PC-9 (cell line): ENCODE results near the gene EQTN. TPM values are rescaled to one million over a fixed set of nuclear protein-coding genes. Genes with fewer than 3 reads are reported as not detected.

Experiments
- BruUV-seq: library from RNA; stranded (reverse); fragments of 400-500 nt; replicated peaks from 2 replicates; lab custom pipeline; 2021; lab: Mats Ljungman, UMichigan
- CTCF ChIA-PET: fragments of 300-600 bp; sonication (Branson Sonifier 250); formaldehyde crosslinking; loops from one replicate; lab custom pipeline; 2022; ENCODE audit warnings: antibody characterized with exemption; lab: Charles Lee
- POLR2A ChIA-PET: fragments of 300-600 bp; sonication (Branson Sonifier 250); formaldehyde crosslinking; loops from one replicate; lab custom pipeline; 2022; ENCODE audit warnings: antibody characterized with exemption; ENCODE audit not compliant: unreplicated experiment; lab: Charles Lee
- DNase-seq, 2 experiments: peaks; one replicate each; pipeline versions ENCODE4 v3.0.0 to v3.0.0-alpha.2; 2015 to 2022; ENCODE audit warnings: mixed read lengths in 1 of 2
- H2AFZ ChIP-seq: fragments of 200-600 bp; sonication (generic); 2 replicates; pipeline ENCODE4 v1.8.1; 2017; ENCODE audit warnings: antibody characterized with exemption
- H3F3A ChIP-seq: fragments of 200-600 bp; sonication (generic); 2 replicates; pipeline ENCODE4 v1.8.1; 2017; ENCODE audit warnings: antibody characterized with exemption, mild to moderate bottlenecking, low read depth; ENCODE audit not compliant: insufficient read depth
- H3K27ac ChIP-seq: fragments of 200-600 bp; sonication (generic); 2 replicates; pipeline ENCODE4 v1.6.1; 2016; ENCODE audit warnings: mixed run types
- H3K27me3 ChIP-seq: fragments of 200-600 bp; sonication (generic); 2 replicates; pipeline ENCODE4 v1.6.1; 2016; ENCODE audit warnings: low read depth, mixed run types; ENCODE audit not compliant: insufficient read depth
- H3K36me3 ChIP-seq: fragments of 200-600 bp; sonication (generic); 2 replicates; pipeline ENCODE4 v1.6.1; 2016; ENCODE audit warnings: low read depth, mixed run types
- H3K4me1 ChIP-seq: fragments of 200-600 bp; sonication (generic); replicated peaks from 2 replicates; pipeline ENCODE4 v1.6.1; 2016; ENCODE audit warnings: mixed run types; ENCODE audit not compliant: insufficient read depth
- H3K4me2 ChIP-seq: fragments of 200-600 bp; sonication (generic); 2 replicates; pipeline ENCODE4 v1.6.1; 2017; ENCODE audit warnings: mixed run types
- H3K4me3 ChIP-seq: fragments of 200-600 bp; sonication (generic); 2 replicates; pipeline ENCODE4 v1.6.1; 2016; ENCODE audit warnings: mixed run types
- H3K79me2 ChIP-seq: fragments of 200-600 bp; sonication (generic); 2 replicates; pipeline ENCODE4 v1.6.1; 2017; ENCODE audit warnings: low read depth, mixed run types
- H3K9me2 ChIP-seq: fragments of 200-600 bp; sonication (generic); 2 replicates; pipeline ENCODE4 v1.8.1; 2017; ENCODE audit warnings: mild to moderate bottlenecking; ENCODE audit not compliant: insufficient read depth
- H3K9me3 ChIP-seq: fragments of 200-600 bp; sonication (generic); 2 replicates; pipeline ENCODE4 v1.8.1; 2016; ENCODE audit warnings: low read depth; ENCODE audit not compliant: insufficient read depth
- H4K20me1 ChIP-seq: fragments of 200-600 bp; sonication (generic); 2 replicates; pipeline ENCODE4 v1.8.1; 2017; ENCODE audit not compliant: insufficient read depth
- CTCF ChIP-seq: fragments of 200-600 bp; sonication (generic); conservative IDR thresholded peaks from 2 replicates; pipeline ENCODE4 v1.6.1; 2017; ENCODE audit warnings: mixed run types, antibody characterized with exemption, mild to moderate bottlenecking, moderate library complexity
- EZH2 ChIP-seq: fragments of 200-600 bp; sonication (generic); IDR thresholded peaks from 2 replicates; pipeline ENCODE4 v1.8.0; 2017; ENCODE audit warnings: antibody characterized with exemption, low read depth
- intact Hi-C: fragments of 100-400 bp; cut with micrococcal nuclease; formaldehyde crosslinking; loops from one replicate; pipeline ENCODE4 v1.10.0; 2022; ENCODE audit not compliant: unreplicated experiment
- total RNA-seq: library from RNA; stranded (reverse); gene quantifications from 2 replicates; pipeline ENCODE4 v1.2.3, GENCODE V29; 2021

Gene EQTN
- total RNA-seq, 1 experiment from 2014 or later = not detected

GRCh38 chr9:27279611-27280010, 17.3 kb downstream of the EQTN start:
- Histone ChIP-seq H3K27ac (no peak overlapping the region), H3F3A (no peaks in the 10 kb centered on the region), H3K4me1 (no peaks in the 10 kb centered on the region), H3K36me3 (no peaks in the 10 kb centered on the region), H3K79me2 (no peaks in the 10 kb centered on the region), H3K4me2 (no peak overlapping the region), H3K9me3 (no peaks in the 10 kb centered on the region), H4K20me1 (no peaks in the 10 kb centered on the region), H3K4me3 (no peak overlapping the region), H2AFZ (no peak overlapping the region), H3K9me2 (no peaks in the 10 kb centered on the region), H3K27me3 (no peaks in the 10 kb centered on the region)
- ChIA-PET CTCF (no interaction called here), POLR2A (no interaction called here)
- BruUV-seq = no TSS peak
- DNase-seq = no peak
- TF ChIP-seq EZH2 (no peak), CTCF (no peak)
- intact Hi-C loops = no loop called here

- intact Hi-C loops = no loop called here
- no TSS peak for BruUV-seq
- CTCF ChIA-PET = no interaction called here
- H4K20me1 ChIP-seq = no peaks in the 10 kb centered on the region
- H3K79me2 ChIP-seq = no peaks in the 10 kb centered on the region
- H3K4me2 ChIP-seq = no peak overlapping the region
- H3K4me3 ChIP-seq = no peak overlapping the region
- H3K27me3 ChIP-seq = no peaks in the 10 kb centered on the region
- no peaks in the 10 kb centered on the region for H3F3A ChIP-seq
- DNase-seq = no peak
- no peak for TF ChIP-seq EZH2
- TF ChIP-seq CTCF = no peak
- H3K9me3 ChIP-seq = no peaks in the 10 kb centered on the region
- no peak overlapping the region for H2AFZ ChIP-seq
- POLR2A ChIA-PET = no interaction called here
- H3K36me3 ChIP-seq = no peaks in the 10 kb centered on the region
- H3K9me2 ChIP-seq = no peaks in the 10 kb centered on the region
- no peak overlapping the region for H3K27ac ChIP-seq
- H3K4me1 ChIP-seq = no peaks in the 10 kb centered on the region
Measured at GRCh38 chr9:27278374-27278773, 18.6 kb downstream of the EQTN start.

- no peaks in the 10 kb centered on the region for H3K9me2 ChIP-seq
- no peaks in the 10 kb centered on the region for H3K27me3 ChIP-seq
- POLR2A ChIA-PET = no interaction called here
- H3K36me3 ChIP-seq = no peaks in the 10 kb centered on the region
- no peaks in the 10 kb centered on the region for H3F3A ChIP-seq
- no peaks in the 10 kb centered on the region for H3K79me2 ChIP-seq
- no peak for TF ChIP-seq EZH2
- TF ChIP-seq CTCF = peak; percentile 77
- no peaks in the 10 kb centered on the region for H3K9me3 ChIP-seq
- no peak overlapping the region for H2AFZ ChIP-seq
- H3K4me3 ChIP-seq = no peak overlapping the region
- peak overlapping the region; percentile 36; the same call in 1 of the 2 replicates for H3K4me2 ChIP-seq
- H3K4me1 ChIP-seq = no peaks in the 10 kb centered on the region
- peak in 1 of 2 experiments; percentile 36 for DNase-seq
- CTCF ChIA-PET = no interaction called here
- H3K27ac ChIP-seq = no peak overlapping the region
- no TSS peak for BruUV-seq
- intact Hi-C loops = loop anchor here (1.0 to 2.0 kb wide), 2 partner anchors 28 to 243 kb away; no protein-coding TSS in a partner anchor
- no peaks in the 10 kb centered on the region for H4K20me1 ChIP-seq
Measured at GRCh38 chr9:27276193-27277030, 20.5 kb downstream of the EQTN start.
